Measurements from ENCODE around the gene TUBGCP5. TPM values are rescaled to one million over a fixed set of nuclear protein-coding genes. Genes with fewer than 3 reads are reported as not detected.
A peak's percentile ranks its signal among the peaks of the same experiment; 100 is the strongest.

The TUBGCP5 gene
- total RNA-seq, 2 donors from 2014 or later: 9.2 to 13.8 TPM

DNA sequence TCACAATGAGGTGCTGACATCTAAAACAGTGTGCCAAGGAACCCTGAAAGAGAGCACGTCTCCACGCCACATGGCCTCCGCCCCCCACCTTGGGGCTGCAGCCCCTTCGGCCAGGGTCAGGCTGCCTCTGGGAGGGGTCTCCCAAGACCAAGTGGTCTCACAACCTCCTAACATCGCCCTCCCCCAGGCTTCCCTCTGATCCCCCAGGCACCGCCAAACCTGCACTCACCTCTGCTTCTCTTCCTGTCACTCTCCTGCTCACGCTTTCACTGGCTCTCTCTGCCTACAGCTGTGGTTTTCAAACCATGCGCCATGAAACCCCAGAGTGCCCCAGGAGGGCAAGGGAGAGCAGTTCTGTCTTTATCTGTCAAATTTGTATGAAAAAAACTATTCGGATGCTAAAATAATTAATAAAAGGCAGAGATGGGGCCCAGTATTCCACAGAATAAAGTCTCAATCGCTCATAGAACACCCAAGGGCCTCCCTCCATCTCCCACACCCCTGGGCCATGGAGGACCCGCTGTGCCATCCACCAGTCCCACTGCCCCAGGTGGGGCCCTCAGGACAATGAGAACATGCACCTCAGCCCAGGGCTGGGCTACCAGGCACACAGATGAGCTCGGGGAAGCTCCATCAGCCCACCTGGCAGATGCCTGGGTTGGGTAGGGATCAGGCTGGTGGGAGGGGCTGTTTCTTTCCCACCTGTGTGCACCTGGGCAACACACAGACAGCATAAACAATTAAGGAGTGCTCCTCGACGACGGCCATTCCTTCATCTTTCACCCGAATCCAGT is 80.7 kb downstream of the TUBGCP5 start:
- intact Hi-C loops (cut with DNase I): no loop called here
- DNase-seq (no peak), ATAC-seq (no peak)

DNA sequence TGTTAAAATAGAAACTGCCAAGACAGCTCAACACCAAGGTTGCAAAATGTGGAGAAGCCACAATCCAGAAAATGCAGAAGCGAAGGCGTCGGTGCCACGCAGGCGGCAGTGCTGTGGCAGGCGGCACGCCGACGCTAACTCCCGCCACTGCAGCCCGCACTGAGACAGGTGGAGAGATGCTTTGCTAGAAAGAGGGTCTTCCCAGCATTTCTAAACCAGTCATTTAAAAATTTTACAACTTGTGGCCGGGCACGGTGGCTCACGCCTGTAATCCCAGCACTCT is 82.5 kb downstream of the TUBGCP5 start:
- DNase-seq: no peak
- ATAC-seq: peak in 1 of 2 donors; percentile 28

DNA sequence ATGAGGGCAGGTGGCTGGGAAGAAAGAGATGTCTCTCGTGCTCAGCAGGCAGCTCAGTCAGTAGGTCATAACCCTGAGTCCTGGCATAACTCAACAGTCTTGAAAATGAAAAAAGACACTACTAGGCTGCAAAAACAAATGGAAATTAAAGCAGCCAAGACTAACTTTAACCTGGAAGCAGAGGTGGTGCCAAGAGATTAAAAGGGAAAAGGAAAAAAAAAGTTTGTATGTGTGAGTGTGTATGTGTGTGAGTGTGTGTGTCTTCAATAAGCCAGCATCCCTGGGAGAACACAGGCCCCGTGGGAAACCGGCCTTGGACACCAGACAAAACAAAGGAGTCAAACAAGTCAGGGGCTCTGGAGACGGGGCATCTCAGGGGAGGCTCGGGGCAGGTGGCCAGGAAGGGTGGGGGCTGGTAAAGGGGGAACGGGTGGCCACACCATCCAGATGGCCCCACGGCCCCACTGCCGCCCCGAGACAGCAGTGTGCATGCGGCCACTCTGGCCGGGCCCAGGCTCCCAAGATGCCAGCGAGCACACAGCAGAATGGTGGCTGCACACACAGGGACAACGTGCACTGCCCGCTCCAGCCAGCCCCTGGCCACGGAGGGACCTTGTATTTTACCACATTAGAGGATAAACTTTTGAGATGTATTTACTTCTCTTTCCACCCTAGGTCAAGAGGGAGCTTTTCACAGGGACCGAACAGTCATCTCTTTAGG is 83.0 kb downstream of the TUBGCP5 start:
- intact Hi-C loops (cut with DNase I): no loop called here
- ATAC-seq: peak; percentile 17 to 35
- no peak for DNase-seq

More for the DNA sequence above, 82.5 kb downstream of the TUBGCP5 start:
- intact Hi-C loops (cut with DNase I): no loop called here

DNA sequence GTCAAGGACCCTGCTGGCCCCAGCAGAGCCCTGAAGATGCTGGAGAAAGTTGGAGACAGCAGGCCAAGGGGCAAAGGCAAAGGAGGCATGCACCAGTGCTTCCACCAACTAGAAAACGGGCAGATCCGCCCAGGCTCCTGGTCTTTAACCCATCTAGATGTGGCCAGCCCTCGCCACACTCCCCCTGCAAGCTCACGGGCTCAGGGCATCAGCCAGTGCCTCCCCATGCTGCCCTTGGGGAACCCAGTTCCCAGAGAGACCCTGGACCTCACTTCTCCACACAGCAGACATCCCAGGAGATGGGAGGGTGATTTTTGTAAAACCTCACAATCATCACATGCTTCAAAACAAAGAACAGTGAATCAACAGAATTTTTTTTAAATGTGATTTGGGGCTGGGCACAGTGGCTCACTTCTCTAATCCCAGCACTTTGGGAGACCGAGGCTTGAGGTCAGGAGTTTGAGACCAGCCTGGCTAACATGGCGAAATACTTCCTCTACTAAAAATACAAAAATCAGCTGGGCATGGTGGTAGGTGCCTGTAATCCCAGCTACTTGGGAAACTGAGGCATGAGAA is 83.7 kb downstream of the TUBGCP5 start:
- ATAC-seq (no peak), DNase-seq (no peak)
- intact Hi-C loops (cut with DNase I): no loop called here

DNA sequence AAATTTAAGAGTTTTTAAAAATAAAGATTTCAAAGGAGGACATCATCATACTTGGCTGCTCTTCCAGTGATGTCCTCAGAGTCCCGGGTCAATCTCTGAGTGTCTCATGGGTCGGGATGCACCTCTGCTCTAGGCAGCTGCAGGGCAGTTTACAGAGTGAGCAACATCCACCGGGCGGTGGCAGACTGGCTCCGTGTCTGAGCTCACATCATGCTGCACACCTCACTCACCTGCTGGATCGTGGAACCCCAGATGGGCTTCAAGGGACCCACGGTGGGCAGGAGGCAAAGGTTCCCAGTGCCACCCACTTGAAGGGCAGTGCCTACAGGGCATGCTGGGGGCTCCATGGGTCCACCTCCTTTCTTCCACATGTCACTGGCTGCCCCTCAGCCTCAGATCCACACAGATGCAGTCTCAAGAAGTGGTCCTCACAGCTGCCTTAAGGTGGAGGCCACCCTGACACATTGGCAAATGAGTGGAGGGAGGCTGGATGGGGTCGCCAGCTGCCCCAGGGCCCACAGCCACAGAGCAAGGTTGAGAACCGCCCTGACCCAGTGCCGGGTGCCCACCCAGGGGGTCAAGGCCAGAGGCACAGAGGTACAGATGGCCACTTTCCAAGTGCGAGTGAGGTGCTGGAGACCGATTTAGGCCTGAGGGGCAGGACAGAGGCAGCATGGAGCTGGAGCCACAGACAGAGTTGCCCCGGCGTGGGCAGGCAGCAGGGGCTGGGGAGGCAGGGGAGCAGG is 84.4 kb downstream of the TUBGCP5 start:
- intact Hi-C loops (cut with DNase I): no loop called here
- DNase-seq (no peak), ATAC-seq (no peak)

DNA sequence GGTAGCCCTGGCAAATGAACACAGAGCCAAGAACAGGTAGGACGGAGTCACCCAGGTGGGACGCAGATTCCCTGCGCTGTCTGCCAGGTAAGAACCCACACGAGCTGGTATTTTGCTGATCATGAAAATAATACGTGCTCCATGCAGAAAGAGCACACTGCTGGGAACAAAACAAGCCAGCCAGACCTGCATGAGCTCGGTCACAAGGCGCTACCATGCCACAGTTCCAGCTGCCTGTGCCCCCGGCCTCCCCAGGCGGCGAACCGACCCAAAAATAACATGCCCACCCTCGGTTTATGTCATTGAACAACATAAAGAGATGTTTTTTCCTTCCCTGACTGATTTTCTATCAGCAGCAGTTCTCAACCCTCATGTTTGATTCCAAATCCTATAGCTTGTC is 85.0 kb downstream of the TUBGCP5 start:
- intact Hi-C loops (cut with DNase I): no loop called here

DNA sequence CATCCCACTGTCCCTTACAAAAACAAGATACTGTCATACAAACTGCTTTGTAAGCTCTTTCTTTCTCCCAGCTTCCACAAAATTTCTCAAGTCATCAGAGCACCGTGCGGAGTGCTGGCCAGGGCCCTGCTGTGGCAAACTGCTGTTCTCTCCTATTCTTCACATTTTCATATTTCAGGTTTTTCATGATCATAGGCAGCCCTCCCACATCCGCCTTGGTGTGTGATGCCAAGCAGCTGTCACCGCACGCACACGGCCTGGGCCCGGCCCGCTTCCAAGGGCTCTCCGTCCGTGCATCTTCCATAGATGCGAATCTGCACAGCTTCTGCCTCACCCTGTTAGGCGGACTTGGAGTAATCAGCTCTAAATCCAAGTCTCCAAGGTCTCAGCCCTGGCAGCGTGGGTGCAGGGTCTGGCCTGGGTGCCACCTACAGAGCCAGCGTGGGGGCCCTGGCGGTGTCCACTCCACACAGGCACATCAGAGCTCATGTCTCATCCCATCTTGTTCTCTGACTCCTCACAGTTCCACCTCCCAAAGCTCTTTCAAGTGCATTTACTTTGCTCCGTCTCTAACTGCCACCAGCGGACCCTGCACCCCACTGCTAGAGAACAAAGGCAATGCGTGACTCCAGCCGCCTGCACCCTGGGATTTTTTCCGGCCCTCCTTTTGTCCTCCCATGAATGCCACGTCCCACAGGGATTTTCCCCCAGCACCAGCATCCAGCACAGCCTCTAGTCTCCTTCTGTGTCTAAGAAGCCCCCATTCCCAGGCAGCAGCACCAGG is 86.4 kb downstream of the TUBGCP5 start:
- ATAC-seq: peak in 1 of 2 donors; percentile 5
- no peak for DNase-seq
- intact Hi-C loops (cut with DNase I): no loop called here

More for the DNA sequence above, 85.0 kb downstream of the TUBGCP5 start:
- DNase-seq: no peak
- ATAC-seq: no peak

DNA sequence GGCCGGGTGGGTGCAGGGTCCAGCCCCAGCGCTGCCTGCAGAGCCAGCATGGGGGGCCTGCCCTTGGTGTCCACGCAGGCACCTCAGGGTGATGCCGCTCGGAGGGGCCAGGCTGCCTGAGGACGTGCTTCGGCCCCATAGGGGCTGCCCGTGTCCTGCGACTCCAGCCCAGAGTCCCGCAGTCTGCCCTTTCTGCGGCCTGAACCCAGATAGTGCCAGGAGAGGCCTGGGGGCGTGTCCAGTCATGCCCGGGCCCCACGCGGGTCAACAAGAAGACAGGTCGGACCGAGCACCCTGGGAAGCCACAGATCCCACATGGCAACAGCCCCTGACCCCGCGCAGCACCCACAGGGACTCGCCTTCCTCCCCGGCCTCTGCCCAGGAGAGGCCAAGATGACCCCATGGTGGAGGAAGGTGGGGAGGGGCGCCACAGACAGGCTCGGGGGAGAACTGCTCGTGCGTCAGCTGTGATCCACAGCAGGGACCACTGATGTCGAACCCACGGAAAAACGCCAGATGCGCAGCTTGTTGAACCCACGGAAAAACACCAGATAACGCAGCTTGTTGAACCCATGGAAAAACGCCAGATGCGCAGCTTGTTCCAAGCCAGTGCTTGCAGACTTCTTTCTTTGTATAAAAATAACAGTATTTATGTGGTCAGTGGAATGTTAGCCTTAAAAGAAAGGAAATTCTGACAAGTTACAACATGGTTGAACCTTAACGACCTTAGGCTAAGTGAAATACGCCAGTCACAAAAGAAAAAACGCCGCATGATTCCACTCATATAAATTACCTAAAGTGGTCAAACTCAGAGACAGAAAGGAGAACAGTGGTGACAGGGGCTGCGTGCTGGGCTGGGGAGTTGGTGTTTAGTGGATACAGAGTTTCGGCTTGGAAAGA is 87.7 kb downstream of the TUBGCP5 start:
- ATAC-seq: no peak
- DNase-seq: no peak
- intact Hi-C loops (cut with DNase I): no loop called here

DNA sequence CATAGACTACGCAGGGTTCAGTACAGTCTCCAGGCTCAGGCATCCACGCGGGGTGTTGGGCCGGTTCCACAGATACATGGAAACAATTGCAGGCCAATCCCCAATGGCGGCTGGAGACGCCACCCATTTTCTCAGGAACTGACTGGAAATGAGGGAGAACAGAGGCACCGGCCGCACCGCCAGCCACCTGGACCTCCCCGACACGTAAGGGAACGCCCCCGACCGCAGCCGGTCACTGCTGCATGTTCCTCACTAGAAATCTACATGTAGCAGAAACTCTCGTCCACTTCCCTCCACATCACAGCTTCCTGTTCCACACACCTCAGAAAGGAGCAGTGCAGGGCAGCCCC is 88.4 kb downstream of the TUBGCP5 start:
- intact Hi-C loops (cut with DNase I): no loop called here
- ATAC-seq (no peak), DNase-seq (no peak)

DNA sequence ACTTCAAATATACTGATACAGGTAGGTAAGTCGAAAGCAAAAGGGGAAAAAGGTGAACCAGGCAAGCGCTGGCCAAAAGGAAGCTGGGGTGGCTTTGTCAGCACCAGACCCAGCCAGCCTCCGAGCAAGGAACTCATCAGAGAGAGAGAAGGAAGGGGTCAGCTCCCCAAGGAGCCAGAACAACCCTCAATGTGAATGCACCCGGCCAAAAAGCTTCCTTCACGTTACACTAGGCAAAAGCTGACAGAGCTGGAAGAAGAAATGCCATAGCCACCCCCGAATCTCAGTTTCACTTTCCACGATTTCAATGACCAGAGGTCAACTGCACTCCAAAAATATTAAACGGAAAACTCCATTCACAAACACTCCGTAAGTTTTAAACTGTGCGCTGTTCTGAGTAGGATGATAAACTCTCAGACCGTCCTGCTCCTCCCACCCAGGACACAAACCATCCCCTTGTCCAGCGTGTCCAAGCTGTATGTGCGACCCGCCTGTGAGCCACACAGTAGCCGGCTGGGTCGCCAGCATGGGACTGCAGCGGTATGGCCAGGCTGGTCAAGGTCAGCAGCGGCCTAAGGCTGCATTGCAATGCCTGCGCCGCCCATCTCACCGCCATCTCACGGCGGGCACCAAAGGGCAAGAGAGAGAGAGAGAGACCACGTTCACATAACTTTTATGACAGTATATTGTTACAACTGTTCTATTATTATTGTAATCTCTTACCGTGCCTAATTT is 88.9 kb downstream of the TUBGCP5 start:
- intact Hi-C loops (cut with DNase I): no loop called here
- no peak for DNase-seq
- no peak for ATAC-seq

Other genes with a start within 250 kb of the TUBGCP5 start
- gene NIPA2, start 200.9 kb downstream of the TUBGCP5 start, total RNA-seq: 10 to 100 TPM; 23.7 to 35.6 TPM
- 10 to 100 TPM; 44.9 to 49.4 TPM for gene CYFIP1, start 59.2 kb downstream of the TUBGCP5 start, total RNA-seq
- not detected for gene GOLGA6L1, start 97.3 kb upstream of the TUBGCP5 start, total RNA-seq